HG03565 (cell line): ENCODE results near the gene RFX8.
"Not testable (repeated sequence)": the region's sequence is repeated elsewhere in the genome, so short reads cannot be mapped to it uniquely, and the experiment has no call there.

Source experiments
- ATAC-seq: cut with Tn5 transposase; IDR thresholded peaks from one replicate; pipeline ENCODE4 v1.9.1; 2021; ENCODE audit warnings: mild to moderate bottlenecking, moderate library complexity; ENCODE audit not compliant: unreplicated experiment

The RFX8 gene

DNA sequence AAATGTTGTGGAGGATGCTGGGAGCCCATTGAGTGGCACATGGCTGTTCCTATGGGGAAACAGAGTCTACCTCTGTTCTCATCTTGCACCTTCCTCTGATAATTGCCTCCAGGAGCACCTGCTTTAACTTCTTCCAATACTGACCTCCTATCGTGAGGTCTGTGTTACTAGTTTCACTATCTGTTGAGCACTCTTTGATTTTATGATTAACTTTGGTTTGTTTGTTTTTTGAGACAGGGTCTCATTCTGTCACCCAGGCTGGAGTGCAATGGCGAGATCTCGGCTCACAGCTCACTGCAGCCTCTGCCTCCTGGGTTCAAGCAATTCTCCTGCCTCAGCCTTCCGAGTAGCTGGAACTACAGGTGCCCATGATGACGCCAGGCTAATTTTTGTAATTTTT lies 12.1 kb upstream of the RFX8 start:
- no peak for ATAC-seq

DNA sequence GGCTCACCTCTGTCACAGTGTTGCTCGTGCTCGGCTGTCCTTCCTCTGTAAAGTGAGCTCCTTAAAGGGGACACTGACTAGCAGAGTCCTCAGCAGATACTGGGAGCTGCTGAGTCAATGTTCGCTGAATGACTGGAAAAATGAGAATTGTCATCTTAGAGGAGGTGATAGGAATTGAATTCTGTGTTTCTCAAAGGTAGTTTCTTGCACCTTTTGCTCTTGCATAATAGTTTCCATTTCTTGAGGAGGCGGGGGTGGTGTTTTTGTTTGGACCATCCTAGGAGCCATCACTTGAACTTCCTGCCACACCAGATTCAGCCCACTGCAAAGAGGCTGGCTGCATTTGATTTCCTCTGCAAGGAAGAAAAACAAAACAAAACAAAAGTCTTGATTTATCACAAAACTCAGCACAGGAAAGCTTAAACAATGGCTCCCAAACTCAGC lies 11.4 kb upstream of the RFX8 start:
- no peak for ATAC-seq

DNA sequence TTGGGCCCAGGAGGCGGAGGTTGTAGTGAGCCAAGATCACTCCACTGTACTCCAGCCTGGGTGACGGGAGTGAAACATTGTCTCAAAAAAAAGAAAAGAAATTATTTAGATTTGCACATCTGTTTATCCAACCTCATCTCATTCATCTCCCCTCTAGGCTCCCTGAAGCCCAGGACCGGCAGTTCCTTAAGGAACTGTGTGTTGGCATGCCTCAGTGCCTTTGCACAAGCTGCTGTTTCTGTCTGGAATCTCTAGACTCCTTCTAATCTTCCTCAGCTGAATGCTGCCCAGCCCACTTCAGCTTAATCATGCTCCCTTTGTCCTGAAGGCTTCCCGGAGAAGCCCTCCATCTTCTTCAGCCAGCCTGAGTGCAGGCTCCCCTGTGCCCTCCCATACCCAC lies 10.9 kb upstream of the RFX8 start:
- ATAC-seq = no peak

DNA sequence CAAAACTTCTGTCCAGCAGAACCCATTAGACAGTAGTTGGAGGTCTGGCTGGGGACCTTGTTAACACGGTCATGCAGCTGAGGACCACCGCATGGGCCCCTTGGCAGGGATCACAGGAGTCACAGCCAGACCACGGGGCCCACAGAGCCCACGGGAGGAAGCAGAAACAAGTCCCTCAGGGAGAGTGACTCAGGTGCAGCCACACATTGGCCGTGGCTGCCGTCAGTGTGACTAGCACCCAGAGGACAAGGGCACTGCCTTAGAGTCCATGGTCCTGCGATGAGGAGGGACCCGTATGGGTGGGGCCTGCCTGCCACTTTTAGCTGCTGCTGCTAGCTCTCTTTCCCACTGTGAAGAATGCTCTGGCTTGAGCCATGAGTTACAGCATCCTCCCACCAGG lies 5.9 kb upstream of the RFX8 start:
- ATAC-seq = no peak

DNA sequence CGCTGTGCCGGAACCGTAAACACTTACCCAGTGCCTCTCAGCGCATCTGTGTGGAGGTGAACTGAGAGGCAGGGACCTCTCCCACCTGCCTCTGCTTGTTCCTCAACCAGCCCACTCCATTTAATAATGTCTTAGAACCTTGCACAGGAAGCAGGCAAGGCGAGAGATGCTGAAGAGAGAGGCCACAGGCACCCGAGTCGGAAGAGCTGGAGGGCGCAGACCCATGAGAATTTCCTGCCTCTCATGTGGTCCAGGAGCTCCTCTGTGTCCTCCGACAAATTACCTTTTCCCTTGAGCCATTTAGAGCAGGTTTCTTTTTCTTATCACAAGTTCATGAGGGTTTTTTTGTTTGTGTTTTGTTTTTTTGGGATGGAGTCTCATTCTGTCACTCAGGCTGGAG lies 4.9 kb upstream of the RFX8 start:
- ATAC-seq = no peak

DNA sequence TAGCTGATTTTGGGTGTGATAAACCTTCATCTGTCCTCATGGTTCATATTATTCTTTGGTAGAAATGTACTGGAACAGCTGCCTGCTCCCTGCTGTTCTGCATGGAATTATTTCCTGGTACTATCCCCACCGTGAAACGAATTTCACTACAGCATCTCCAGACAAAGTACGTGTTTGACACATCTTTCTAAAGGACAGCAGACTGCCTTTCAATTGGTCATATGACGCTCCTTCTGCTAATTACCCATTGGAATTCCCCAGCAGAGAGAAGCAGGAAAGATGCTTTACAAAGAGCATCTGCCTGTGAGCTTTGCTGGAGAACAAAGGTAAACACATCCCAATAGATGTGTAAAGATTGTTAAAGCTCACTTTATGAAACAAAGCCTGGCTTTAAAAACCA lies 4.4 kb upstream of the RFX8 start:
- ATAC-seq = no peak

DNA sequence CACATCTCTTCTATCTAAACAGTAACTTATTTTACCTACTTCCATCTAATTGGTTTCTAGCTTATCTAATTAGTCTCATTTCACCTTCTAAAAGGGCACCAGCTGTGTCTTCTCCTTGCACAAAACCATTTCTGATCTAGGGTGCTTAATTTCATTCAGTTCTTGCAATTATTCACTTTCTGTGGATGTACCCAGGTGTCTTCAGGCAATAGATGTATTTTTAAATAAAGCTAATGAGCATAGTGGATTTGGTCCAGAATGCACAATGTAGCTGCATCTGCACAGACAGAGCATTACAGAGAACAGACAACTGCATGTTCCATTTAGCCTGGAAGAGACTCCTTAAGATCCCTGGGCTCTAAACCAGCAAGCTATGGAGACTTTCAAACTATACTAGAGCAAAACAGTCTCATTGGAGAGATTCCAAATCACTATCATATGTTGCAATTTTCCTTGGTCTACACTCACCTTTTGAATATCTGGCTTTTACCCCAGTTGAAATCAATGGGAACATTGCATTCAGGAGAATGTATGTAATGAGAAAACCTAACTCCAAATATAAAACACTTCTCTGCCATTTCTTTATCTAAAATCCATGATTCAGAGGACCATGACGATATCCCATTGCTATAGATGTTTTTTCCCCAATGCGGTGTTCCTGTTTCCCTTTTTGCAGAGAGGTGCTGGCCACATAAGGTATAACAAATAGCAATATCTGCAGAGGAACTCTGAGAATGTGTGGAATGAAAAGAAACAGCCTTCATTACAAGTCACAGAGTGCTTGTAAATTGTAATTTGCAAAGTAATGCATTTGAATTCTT lies 3.5 kb upstream of the RFX8 start:
- no peak for ATAC-seq

DNA sequence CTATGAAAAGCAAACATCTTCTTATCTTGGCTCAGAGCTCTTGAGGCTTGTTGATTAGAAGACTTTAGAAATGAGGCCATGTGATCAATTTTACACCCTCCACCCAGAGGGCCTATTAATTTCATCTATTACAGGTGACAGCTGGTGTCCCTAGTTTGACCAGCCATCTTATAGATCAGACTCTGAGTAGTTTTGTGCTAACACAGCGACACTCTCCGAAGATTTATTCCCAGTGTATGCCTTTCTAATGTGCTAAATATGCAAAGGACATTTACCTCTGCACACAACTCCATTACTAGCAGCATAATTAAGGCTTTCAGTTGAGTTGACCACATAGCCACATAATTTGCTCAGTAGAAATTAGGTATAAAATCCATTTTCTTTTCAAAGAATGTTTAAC lies 2.6 kb upstream of the RFX8 start:
- ATAC-seq = no peak

DNA sequence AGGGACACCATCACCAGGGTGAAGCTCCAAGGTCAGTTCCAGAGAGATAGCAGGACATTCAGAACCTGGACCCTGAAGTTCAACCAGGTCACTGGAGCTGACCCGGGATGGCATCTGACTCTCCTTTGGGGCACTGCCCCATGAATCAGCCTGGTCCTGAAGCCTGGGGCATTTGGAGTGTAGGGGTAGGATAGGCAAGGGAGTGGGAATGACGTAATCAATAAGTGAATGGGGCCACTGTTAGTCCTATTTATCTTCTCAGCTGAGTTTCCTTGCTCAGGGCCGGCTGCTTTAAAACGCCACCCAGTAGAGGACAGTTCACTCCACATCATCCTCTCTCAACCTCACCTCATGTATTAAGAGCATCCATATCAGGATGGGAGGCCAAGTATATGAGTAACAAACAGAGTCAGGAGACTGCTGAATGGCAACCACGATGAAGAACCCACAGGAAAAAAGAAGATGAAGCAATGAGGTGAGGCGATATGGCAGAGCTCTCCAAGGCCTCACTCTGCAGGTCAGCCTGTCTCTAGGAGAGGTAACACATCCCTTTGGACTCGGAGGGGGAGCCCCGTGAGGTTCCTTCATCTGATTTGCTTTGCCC lies 1.8 kb upstream of the RFX8 start:
- ATAC-seq = no peak

DNA sequence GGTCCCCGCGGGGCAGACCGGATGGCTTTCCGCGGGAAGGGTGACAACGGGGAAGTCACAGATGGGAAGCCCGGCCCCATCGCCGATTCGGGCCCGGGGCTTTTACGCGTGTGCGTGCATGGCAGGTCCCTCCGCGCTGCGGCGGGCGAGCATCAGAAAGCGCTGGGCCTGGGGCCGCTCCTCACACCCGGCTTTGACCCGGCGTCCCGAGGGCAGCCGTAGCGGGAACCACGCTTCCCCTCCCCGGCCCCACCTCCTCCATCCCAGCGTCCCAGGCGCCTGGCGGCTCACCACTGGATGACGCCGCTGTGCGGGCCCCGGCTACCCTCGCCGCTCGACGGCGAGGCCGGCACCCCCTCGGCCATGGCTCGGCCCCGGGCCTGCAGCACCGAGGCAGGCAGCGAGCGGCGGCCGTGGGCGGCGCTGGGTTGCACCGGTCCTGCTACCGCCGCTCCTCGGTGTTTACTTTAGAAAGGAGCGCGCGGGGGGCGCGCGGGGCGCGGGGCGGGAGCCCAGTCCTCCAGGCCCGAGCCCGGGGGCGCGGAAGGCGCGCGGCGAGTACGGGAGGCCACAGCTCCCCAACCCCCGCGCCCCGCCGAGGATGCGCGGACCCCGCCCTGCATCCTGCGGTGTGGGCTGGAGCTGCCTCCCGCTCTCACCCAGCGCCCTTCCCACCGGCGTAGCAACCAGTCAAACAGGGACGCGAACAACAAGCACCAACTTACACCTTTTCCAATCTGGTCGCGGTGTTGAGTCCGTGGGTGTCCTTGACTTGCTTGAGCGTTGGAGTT lies 806 bp downstream of the RFX8 start:
- ATAC-seq = no peak

DNA sequence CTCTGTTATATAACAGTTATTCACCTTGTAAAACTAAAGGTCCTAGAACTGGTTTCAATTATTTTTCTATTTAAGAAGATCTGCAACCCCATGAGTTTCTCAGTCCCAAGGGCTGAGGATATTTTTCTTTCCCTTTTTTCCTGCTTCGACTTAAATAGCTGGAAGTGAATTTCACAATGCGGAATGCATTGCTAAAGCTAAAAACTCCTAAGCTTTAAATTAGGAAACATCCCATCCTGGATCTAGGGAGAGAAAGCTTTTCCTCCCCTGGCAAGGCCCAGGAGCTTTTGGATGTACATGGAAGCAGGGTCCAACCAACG lies 1.4 kb downstream of the RFX8 start:
- ATAC-seq = no peak

DNA sequence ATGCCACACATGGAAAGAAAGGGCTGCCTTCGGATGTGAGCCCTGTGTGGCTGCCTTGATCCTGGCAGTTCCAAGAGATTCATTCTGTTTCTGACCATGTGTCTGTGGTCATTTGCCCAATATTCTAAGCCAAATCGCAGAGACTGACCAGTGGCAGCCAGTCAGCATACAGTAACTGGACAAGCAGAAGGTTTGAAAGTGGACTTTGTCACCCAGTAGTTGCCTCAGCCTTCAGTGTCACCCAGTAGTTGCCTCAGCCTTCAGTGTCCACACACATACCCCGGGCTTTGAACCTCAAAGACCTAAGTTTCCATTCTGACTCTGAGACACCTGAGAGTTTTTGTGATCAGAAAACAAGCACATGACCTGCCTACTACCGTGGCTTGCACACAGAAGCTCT lies 5.0 kb downstream of the RFX8 start:
- no peak for ATAC-seq

DNA sequence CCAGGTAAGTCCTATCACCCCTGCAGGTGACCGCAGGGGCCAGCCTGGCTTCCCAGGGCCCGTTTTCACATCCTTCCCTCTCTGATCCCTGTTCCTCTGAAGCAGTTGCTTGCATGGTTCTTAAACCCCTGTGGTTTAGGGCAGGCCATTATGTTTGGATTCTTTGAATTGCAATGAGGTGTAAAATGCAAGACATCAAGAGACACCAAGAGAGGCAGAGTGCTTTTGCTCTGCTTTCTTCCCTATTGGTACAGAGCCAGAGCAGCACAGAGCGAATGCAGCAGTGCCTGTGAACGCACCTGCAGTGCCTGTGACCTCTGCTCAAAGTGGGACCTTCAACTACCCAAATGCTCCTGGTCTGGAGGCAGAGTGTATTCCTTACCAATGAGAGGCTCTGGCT lies 7.6 kb downstream of the RFX8 start:
- no peak for ATAC-seq

DNA sequence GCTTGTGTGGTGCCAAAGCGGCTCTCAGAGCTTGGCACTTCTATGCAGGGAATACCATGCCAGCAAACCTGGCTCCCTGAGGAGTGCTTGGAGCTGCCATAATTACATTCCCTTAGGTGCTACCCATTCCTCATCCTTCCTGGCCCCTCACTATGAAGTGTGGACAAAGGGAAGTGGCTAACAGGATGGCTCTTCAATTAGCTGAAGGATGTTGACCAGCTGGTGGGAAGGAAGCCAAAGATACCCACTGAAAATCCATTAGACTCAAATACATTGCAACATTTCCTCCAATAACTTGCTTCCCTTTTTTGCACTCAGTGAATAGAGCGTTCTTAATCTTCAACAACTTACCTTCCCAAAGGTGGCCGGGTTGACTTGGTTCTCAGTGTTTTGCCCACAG lies 8.5 kb downstream of the RFX8 start:
- no peak for ATAC-seq

DNA sequence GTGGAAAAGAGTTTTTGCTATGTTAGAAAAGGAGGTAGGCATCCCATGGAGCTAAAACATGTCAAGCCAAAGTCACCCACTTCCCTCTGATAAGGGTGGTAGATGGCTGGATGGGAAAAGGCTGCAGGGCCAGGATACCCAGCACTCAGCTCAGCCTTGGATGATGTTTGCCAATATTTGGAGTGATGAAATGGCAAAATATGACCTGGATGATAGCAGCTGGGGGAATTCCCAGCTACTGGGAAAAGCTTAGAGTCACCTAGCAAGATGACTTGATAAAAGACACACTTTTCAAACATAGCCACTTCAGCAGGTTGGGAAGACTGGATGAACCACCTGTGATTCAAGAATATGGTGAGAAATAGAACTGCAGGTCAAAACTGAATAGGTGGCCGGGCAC lies 10.1 kb downstream of the RFX8 start:
- no peak for ATAC-seq

DNA sequence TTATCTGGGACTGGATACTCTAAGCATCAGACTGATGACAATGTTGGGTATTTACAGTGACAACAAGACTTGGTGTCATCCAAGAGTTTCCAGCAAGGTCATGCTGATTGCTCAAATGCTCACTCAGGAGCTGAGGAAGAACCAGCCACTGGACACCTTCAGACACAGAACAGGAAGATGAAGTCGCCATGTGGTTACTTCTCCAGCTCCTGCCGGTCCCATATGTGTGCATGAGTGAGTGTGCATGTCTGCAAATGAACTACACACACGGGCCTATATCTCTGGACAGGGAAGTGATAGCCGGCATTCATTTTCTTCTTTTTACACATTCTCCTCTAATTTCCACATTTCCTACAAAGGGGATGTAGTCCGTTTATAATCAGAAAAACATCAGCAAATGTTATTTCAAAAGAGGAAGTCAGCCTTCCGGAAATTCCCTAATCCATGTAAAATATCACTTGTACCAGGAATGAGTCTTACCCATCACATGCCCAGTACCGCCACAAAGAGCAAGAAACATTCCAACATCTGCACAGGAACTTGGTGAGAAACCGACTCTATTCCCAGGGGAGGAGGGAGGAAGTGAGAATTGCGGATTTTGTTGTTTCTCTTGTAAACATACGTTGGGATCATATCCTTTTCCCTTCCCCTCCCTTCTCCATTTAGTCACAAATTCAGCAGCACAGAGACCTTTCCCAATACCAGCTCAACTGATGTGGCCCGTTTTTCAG lies 10.8 kb downstream of the RFX8 start:
- ATAC-seq = no peak

DNA sequence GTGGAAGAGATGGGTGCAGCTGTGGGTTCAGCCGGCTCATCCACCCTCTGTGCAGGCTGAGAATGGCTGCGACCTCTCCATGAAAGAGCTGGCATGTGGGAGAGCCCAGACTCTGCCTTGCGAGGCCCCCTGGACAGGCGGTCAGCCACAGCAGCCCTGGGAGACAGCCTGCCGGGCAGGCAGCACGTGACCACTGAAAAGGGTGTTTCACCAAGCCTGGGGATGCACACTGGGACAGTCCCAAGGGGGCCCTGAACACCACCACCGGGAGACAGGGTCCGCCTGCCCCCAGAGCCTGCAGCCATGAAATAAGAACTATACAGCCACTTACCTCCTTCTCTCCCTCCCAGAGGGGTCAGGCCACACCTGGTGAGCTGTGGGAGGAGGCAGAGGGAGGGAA lies 11.5 kb downstream of the RFX8 start:
- ATAC-seq = no peak

DNA sequence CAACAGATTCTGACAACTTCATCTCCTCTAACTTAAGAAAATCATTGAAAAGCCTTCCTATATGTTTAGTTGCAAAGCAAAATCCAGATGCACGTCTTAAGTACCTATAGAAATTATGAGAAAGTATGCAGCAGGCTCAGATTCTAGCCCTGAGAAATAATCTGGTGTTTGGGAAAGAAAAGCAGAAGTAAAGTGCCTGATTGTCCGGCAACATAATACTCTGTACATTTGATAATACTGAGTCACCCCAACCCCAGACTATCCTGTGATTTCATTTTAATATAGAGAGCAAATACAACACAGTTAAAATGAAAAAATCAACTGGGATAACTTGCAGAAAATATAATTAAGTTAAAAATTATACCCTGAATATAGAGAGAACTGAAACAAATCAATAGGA lies 13.5 kb downstream of the RFX8 start:
- ATAC-seq = no peak

DNA sequence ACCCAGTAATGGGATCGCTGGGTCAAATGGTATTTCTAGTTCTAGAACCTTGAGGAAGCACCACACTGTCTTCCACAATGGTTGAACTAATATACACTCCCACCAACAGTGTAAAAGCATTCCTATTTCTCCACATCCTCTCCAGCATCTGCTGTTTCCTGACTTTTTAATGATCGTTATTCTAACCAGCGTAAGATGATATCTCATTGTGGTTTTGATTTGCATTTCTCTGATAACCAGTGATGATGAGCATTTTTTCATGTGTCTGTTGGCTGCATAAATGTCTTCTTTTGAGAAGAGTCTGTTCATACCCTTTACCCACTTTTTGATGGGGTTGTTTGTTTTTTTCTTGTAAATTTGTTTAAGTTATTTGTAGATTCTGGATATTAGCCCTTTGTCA lies 20.5 kb downstream of the RFX8 start:
- ATAC-seq = not testable (repeated sequence)

DNA sequence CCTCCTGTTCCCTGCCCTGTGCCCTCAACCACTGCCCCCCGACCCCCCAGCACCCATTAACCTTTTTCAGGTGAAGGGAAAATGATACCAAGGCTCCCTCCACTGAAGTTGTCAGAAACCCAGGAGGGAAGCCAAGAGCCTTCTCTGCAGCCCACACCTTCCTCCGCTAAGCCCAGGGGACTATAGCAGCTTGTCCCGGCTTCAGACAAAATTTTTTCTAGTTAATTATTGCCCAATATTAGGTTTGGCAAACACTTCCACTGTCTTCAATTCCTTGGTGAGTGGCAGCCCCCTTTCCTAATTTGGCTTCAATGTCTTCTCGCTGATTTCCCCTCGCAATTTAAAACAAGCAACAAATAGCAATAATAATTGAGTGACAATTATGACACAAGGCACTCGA lies 23.9 kb downstream of the RFX8 start:
- no peak for ATAC-seq

DNA sequence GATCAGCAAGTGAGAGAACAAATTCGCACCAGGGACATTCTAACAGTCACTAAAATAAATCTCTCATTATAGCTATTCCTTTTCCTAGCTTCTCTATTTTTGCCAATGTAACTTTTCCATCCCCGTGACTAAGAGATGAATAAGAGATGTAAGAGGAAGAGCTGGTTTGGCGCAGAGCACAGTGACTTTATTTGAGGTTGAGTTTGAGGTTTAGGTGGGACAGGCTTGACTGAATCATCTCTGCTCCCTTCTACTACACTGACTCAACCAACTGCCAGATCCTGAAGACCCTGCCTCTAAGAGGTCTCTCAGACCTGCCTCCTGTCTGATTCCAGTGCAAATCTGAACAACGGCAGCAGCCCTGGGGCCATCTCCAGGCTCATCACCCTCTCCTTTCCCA lies 28.0 kb downstream of the RFX8 start:
- ATAC-seq = no peak

DNA sequence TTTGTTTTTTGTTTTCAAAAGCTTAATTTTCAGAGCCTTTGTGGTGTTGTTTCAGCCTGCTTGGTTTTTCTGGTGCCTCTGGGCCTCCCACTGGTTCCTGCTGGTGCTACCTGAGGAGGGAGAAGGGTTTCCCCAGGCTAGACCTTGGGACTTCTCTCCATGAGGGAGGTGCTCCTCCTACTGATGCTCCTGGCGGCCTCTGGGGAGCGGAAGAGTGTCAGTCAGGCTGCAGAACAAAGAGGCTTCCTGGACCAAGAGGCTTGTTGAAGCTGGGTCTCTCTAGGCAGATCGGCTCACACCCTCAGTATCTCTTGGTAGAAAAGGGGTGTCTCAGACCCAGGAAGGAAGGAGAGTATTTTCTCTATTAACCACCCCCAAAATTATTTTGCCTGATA lies 32.2 kb downstream of the RFX8 start:
- ATAC-seq = no peak
